Activated naive CD4-positive, alpha-beta T cell treated with anti-CD3 and anti-CD28 coated beads, Interleukin-2, amount 50 U/mL, for 72 hours (primary cell): Measurements from ENCODE around the gene SECTM1. TPM values are rescaled to one million over a fixed set of nuclear protein-coding genes. Genes with fewer than 3 reads are reported as not detected.

Experiments
- ATAC-seq, 2 donors: fragments of 150-1000 bp; cut with Tn5 transposase; 2 replicates each; pipeline ENCODE4 v1.10.0; 2021; ENCODE audit warnings: mild to moderate bottlenecking in 2 of 2, moderate library complexity in 2 of 2
- DNase-seq, 2 donors: peaks; one replicate each; pipeline ENCODE4 v3.0.0; 2021 to 2022; ENCODE audit warnings: low spot score in 2 of 2
- H3K27ac Mint-ChIP-seq, 2 donors: one replicate each; pipeline ENCODE4 v1.8.0; 2022; ENCODE audit warnings: mild to moderate bottlenecking in 2 of 2, mixed read lengths in 2 of 2
- H3K36me3 Mint-ChIP-seq, 2 donors: one replicate each; pipeline ENCODE4 v1.8.0; 2022; ENCODE audit warnings: mixed read lengths in 2 of 2
- H3K9me3 Mint-ChIP-seq, 2 donors: one replicate each; pipeline ENCODE4 v1.8.0; 2022; ENCODE audit warnings: mixed read lengths in 2 of 2
- total RNA-seq, 2 donors: library from RNA; stranded (reverse); gene quantifications; one replicate each; pipeline ENCODE4 v1.2.3, GENCODE V29; 2022

SECTM1 gene
- total RNA-seq, 2 donors from 2014 or later, result 2.3 to 13.7 TPM

GRCh38 chr17:82314727-82315605 lies 18.6 kb downstream of the SECTM1 start:
- no peak for DNase-seq
- H3K27ac Mint-ChIP-seq, result peak overlapping the region in 1 of 2 donors; percentile 40
- H3K36me3 Mint-ChIP-seq, result peaks cover 12 to 34% of the 10 kb centered on the region in 2 donors
- no peak for ATAC-seq
- no peaks in the 10 kb centered on the region for H3K9me3 Mint-ChIP-seq

- H3K27ac Mint-ChIP-seq, result peak overlapping the region; percentile 40 to 85
- H3K36me3 Mint-ChIP-seq, result peaks cover 12 to 34% of the 10 kb centered on the region in 2 donors
- DNase-seq (no peak), ATAC-seq (no peak)
- no peaks in the 10 kb centered on the region for H3K9me3 Mint-ChIP-seq
Observed at GRCh38 chr17:82314012-82314726, 19.4 kb downstream of the SECTM1 start.

- H3K27ac Mint-ChIP-seq, result peak overlapping the region; percentile 40 to 85
Observed at GRCh38 chr17:82313195-82314011, 20.2 kb downstream of the SECTM1 start.

GRCh38 chr17:82311971-82312370 lies 21.6 kb downstream of the SECTM1 start:
- DNase-seq (no peak), ATAC-seq (no peak)
- Mint-ChIP-seq H3K27ac (no peak overlapping the region), H3K36me3 (peaks cover 20 to 29% of the 10 kb centered on the region in 2 donors), H3K9me3 (peaks cover 0 to 5% of the 10 kb centered on the region in 2 donors)

More at GRCh38 chr17:82313195-82314011, 20.2 kb downstream of the SECTM1 start:
- H3K9me3 Mint-ChIP-seq, result no peaks in the 10 kb centered on the region
- ATAC-seq (no peak), DNase-seq (no peak)
- H3K36me3 Mint-ChIP-seq, result peaks cover 12 to 34% of the 10 kb centered on the region in 2 donors

GRCh38 chr17:82310877-82311276 lies 22.7 kb downstream of the SECTM1 start:
- Mint-ChIP-seq H3K36me3 (peaks cover 18 to 24% of the 10 kb centered on the region in 2 donors), H3K27ac (peak overlapping the region; percentile 45 to 47), H3K9me3 (peaks cover 0 to 8% of the 10 kb centered on the region in 2 donors)
- no peak for ATAC-seq
- no peak for DNase-seq

- peaks cover 0 to 8% of the 10 kb centered on the region in 2 donors for H3K9me3 Mint-ChIP-seq
- ATAC-seq (no peak), DNase-seq (no peak)
- peak overlapping the region in 1 of 2 donors; percentile 47 for H3K27ac Mint-ChIP-seq
- H3K36me3 Mint-ChIP-seq, result peaks cover 11 to 24% of the 10 kb centered on the region in 2 donors
Observed at GRCh38 chr17:82309656-82310570, 23.7 kb downstream of the SECTM1 start.

GRCh38 chr17:82305727-82306300 lies 27.8 kb downstream of the SECTM1 start:
- no peak for ATAC-seq
- H3K9me3 Mint-ChIP-seq, result peaks cover 0 to 8% of the 10 kb centered on the region in 2 donors
- peaks cover 0 to 16% of the 10 kb centered on the region in 2 donors for H3K36me3 Mint-ChIP-seq
- H3K27ac Mint-ChIP-seq, result peak overlapping the region; percentile 84 to 97
- no peak for DNase-seq

- H3K36me3 Mint-ChIP-seq, result peaks cover 2 to 16% of the 10 kb centered on the region in 2 donors
- no peak for DNase-seq
- H3K27ac Mint-ChIP-seq, result peak overlapping the region; percentile 84 to 97
- peaks cover 0 to 8% of the 10 kb centered on the region in 2 donors for H3K9me3 Mint-ChIP-seq
- no peak for ATAC-seq
Observed at GRCh38 chr17:82304826-82305726, 28.5 kb downstream of the SECTM1 start.

- H3K27ac Mint-ChIP-seq, result peak overlapping the region; percentile 86 to 100
Observed at GRCh38 chr17:82303944-82304808, 29.4 kb downstream of the SECTM1 start.

GRCh38 chr17:82302991-82303943 lies 30.3 kb downstream of the SECTM1 start:
- H3K27ac Mint-ChIP-seq, result peak overlapping the region; percentile 94 to 100
- peaks cover 0 to 8% of the 10 kb centered on the region in 2 donors for H3K9me3 Mint-ChIP-seq
- peaks cover 4 to 21% of the 10 kb centered on the region in 2 donors for H3K36me3 Mint-ChIP-seq
- DNase-seq (no peak), ATAC-seq (peak in 1 of 2 donors; percentile 13)

More at GRCh38 chr17:82303944-82304808, 29.4 kb downstream of the SECTM1 start:
- DNase-seq (no peak), ATAC-seq (no peak)
- H3K9me3 Mint-ChIP-seq, result peaks cover 0 to 8% of the 10 kb centered on the region in 2 donors
- peaks cover 4 to 16% of the 10 kb centered on the region in 2 donors for H3K36me3 Mint-ChIP-seq

- DNase-seq (no peak), ATAC-seq (no peak)
- peak overlapping the region; percentile 97 to 100 for H3K27ac Mint-ChIP-seq
Observed at GRCh38 chr17:82302568-82302963, 31.0 kb downstream of the SECTM1 start.

GRCh38 chr17:82301916-82302567 lies 31.5 kb downstream of the SECTM1 start:
- H3K27ac Mint-ChIP-seq, result peak overlapping the region; percentile 97 to 100
- ATAC-seq (peak in 1 of 2 donors; percentile 10), DNase-seq (peak; percentile 70 to 89)
- H3K9me3 Mint-ChIP-seq, result peaks cover 0 to 3% of the 10 kb centered on the region in 2 donors
- H3K36me3 Mint-ChIP-seq, result peaks cover 4 to 16% of the 10 kb centered on the region in 2 donors

More at GRCh38 chr17:82302568-82302963, 31.0 kb downstream of the SECTM1 start:
- Mint-ChIP-seq H3K36me3 (peaks cover 4 to 17% of the 10 kb centered on the region in 2 donors), H3K9me3 (peaks cover 0 to 3% of the 10 kb centered on the region in 2 donors)
